Rectal smooth muscle tissue (tissue), 1 donor: ENCODE data around the gene GRWD1.

Source experiments
- H3K27ac ChIP-seq: one replicate; pipeline ENCODE4 v1.7.0; 2013; ENCODE audit warnings: low read depth, low read length, inconsistent platforms
- H3K27me3 ChIP-seq: one replicate; pipeline ENCODE4 v1.7.0; 2013; ENCODE audit warnings: low read length; ENCODE audit not compliant: control insufficient read depth, insufficient read depth
- H3K36me3 ChIP-seq: one replicate; pipeline ENCODE4 v1.7.0; 2013; ENCODE audit warnings: low read length; ENCODE audit not compliant: control insufficient read depth, insufficient read depth
- H3K4me1 ChIP-seq: one replicate; pipeline ENCODE4 v1.7.0; 2013; ENCODE audit warnings: low read length; ENCODE audit not compliant: control insufficient read depth, insufficient read depth
- H3K4me3 ChIP-seq: one replicate; pipeline ENCODE4 v1.7.0; 2013; ENCODE audit warnings: low read length
- H3K9ac ChIP-seq: one replicate; pipeline ENCODE4 v1.7.0; 2013; ENCODE audit warnings: low read length

The GRWD1 gene

DNA sequence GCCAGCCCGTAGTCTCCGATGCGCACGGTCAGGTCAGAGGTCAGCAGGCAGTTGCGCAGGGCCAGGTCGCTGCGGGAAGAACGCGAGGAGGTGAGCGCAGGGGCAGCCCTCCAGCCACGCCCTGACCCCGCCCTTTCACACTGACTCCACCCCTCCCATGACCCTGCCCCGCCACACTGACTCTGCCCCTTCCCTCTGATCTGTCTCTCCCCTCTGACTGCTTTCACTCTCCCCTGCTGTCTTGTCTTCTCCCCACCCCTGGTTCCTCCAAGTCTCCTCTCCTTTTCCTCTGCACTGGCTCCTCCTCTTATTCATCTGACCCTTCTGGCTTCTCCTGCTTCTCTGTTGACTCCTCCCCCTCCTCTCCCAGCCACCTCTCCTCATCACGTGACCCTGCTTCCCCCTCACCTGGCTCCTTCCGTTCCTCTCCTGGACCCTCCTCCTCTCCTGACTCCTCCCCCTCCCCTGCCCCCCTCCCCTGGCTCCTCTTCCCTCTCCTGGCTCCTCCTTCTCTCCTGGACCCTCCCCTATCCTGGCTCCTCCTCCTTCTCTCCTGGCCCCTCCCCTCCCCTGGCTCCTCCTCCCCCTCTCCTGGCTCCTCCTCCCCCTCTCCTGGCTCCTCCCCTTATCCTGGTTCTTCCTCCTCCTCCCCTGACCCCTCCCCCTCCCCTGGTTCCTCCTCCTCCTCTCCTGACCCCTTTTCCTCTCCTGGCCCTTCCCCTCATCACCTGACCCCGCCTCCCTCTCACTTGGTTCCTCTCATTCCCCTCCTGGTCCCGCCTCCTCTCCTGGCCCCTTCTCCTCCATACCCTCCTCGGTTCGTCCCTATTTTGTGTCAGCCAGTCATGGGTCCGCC lies 55.9 kb downstream of the GRWD1 start:
- Histone ChIP-seq H3K4me1 (no peaks in the 10 kb centered on the region), H3K9ac (no peak overlapping the region), H3K27ac (no peak overlapping the region), H3K27me3 (peaks cover 30% of the 10 kb centered on the region), H3K4me3 (peak overlapping the region; percentile 48), H3K36me3 (no peaks in the 10 kb centered on the region)

GRCh38 chr19:48502350-48503018 lies 56.7 kb downstream of the GRWD1 start:
- Histone ChIP-seq H3K9ac (no peak overlapping the region), H3K27me3 (peaks cover 28% of the 10 kb centered on the region), H3K27ac (no peak overlapping the region), H3K4me3 (no peak overlapping the region), H3K36me3 (no peaks in the 10 kb centered on the region), H3K4me1 (no peaks in the 10 kb centered on the region)

DNA sequence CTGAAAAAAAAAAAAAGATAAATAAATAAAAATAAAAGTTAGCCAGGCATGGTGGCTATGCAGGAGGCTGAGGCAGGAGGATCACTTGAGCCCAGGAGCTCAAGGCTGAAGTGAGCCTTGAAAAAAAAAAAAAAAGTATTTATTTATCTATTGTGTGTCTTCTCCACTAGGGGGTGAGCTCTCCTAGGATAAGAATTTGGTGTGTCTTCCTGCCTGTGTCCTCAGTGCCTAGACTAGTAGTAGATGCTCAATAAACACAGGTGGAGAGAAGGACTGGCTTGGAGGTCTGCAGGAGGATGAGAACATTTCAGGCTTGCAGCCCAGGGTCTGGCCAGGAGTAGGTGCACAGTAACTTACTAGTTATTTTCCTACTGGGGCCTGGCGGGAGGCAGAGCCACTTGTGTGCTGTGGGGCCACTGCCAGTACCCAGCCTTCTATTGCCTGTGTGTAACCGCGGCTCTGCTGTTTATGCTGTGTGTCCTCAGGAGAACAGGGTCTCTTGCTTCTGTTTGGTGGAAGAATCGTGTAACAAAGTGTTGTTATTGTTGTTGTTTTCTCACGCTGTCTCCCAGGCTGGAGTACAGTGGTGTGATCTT lies 60.5 kb downstream of the GRWD1 start:
- Histone ChIP-seq H3K4me1 (no peaks in the 10 kb centered on the region), H3K9ac (no peak overlapping the region), H3K4me3 (no peak overlapping the region), H3K27ac (no peak overlapping the region), H3K36me3 (no peaks in the 10 kb centered on the region), H3K27me3 (peaks cover 6% of the 10 kb centered on the region)
